ENCODE measurements around the gene TBC1D22A.

Gene TBC1D22A

GRCh38 chr22:47215851-47216250, 453.4 kb downstream of the TBC1D22A start:
- no peak for DNase-seq
- Histone ChIP-seq H3K4me3 (ENCODE audit: low read depth, low read length) (no peak overlapping the region), H3K27ac (no peak overlapping the region), H3K36me3 (replicated peaks) (no peaks in the 10 kb centered on the region), H3K27me3 (replicated peaks) (no peaks in the 10 kb centered on the region)
- no peak for TF ChIP-seq CTCF (IDR thresholded peaks at IDR 0.05; ENCODE audit: low read depth, low read length, missing control alignments)
- in situ Hi-C loops (cut with HindIII; ENCODE audit: low pct_ligation_motif_present, low sequenced_read_pairs): no loop called here

- H3K27ac ChIP-seq: no peak overlapping the region
Observed at GRCh38 chr22:47218671-47219070, 456.2 kb downstream of the TBC1D22A start.

GRCh38 chr22:47219789-47220188, 457.3 kb downstream of the TBC1D22A start:
- in situ Hi-C loops (cut with HindIII; ENCODE audit: low pct_ligation_motif_present, low sequenced_read_pairs): no loop called here
- H3K36me3 ChIP-seq (replicated peaks): no peaks in the 10 kb centered on the region
- no peak for DNase-seq
- H3K27me3 ChIP-seq (replicated peaks): no peaks in the 10 kb centered on the region
- no peak for TF ChIP-seq CTCF (IDR thresholded peaks at IDR 0.05; ENCODE audit: low read depth, low read length, missing control alignments)
- H3K4me3 ChIP-seq (ENCODE audit: low read depth, low read length): no peak overlapping the region
- H3K27ac ChIP-seq: no peak overlapping the region

More at GRCh38 chr22:47218671-47219070, 456.2 kb downstream of the TBC1D22A start:
- H3K4me3 ChIP-seq (ENCODE audit: low read depth, low read length): no peak overlapping the region
- no peak for DNase-seq
- no peaks in the 10 kb centered on the region for H3K36me3 ChIP-seq (replicated peaks)
- no peak for TF ChIP-seq CTCF (IDR thresholded peaks at IDR 0.05; ENCODE audit: low read depth, low read length, missing control alignments)
- in situ Hi-C loops (cut with HindIII; ENCODE audit: low pct_ligation_motif_present, low sequenced_read_pairs): no loop called here
- no peaks in the 10 kb centered on the region for H3K27me3 ChIP-seq (replicated peaks)

GRCh38 chr22:47220752-47221151, 458.3 kb downstream of the TBC1D22A start:
- H3K36me3 ChIP-seq (replicated peaks): no peaks in the 10 kb centered on the region
- H3K4me3 ChIP-seq (ENCODE audit: low read depth, low read length): no peak overlapping the region
- no peaks in the 10 kb centered on the region for H3K27me3 ChIP-seq (replicated peaks)
- no peak for TF ChIP-seq CTCF (IDR thresholded peaks at IDR 0.05; ENCODE audit: low read depth, low read length, missing control alignments)
- no peak overlapping the region for H3K27ac ChIP-seq
- in situ Hi-C loops (cut with HindIII; ENCODE audit: low pct_ligation_motif_present, low sequenced_read_pairs): no loop called here
- DNase-seq: no peak

GRCh38 chr22:47221840-47222615, 459.6 kb downstream of the TBC1D22A start:
- no peaks in the 10 kb centered on the region for H3K27me3 ChIP-seq (replicated peaks)
- no peak for DNase-seq
- in situ Hi-C loops (cut with HindIII; ENCODE audit: low pct_ligation_motif_present, low sequenced_read_pairs): no loop called here
- TF ChIP-seq CTCF (IDR thresholded peaks at IDR 0.05; ENCODE audit: low read depth, low read length, missing control alignments): no peak
- no peak overlapping the region for H3K4me3 ChIP-seq (ENCODE audit: low read depth, low read length)
- no peaks in the 10 kb centered on the region for H3K36me3 ChIP-seq (replicated peaks)
- no peak overlapping the region for H3K27ac ChIP-seq
